ENCODE measurements around the gene VPS26C. TPM values are rescaled to one million over a fixed set of nuclear protein-coding genes. Genes with fewer than 3 reads are reported as not detected.

Gene VPS26C
- total RNA-seq, 1 experiment from 2014 or later: 36.2 TPM

- H3K36me3 ChIP-seq: 0 out of 2 replicates have a peak, but pooled peaks cover 2% of the 10 kb centered on the region
- no peak overlapping the region for H3K27ac ChIP-seq
- no peaks in the 10 kb centered on the region for H3K4me1 ChIP-seq
- no peaks in the 10 kb centered on the region for H3K9me3 ChIP-seq (replicated peaks)
- no peak overlapping the region for H3K4me3 ChIP-seq
- no peaks in the 10 kb centered on the region for H3K27me3 ChIP-seq
- DNase-seq: no peak
Observed at GRCh38 chr21:37251294-37251634, 15.9 kb downstream of the VPS26C start.

DNA sequence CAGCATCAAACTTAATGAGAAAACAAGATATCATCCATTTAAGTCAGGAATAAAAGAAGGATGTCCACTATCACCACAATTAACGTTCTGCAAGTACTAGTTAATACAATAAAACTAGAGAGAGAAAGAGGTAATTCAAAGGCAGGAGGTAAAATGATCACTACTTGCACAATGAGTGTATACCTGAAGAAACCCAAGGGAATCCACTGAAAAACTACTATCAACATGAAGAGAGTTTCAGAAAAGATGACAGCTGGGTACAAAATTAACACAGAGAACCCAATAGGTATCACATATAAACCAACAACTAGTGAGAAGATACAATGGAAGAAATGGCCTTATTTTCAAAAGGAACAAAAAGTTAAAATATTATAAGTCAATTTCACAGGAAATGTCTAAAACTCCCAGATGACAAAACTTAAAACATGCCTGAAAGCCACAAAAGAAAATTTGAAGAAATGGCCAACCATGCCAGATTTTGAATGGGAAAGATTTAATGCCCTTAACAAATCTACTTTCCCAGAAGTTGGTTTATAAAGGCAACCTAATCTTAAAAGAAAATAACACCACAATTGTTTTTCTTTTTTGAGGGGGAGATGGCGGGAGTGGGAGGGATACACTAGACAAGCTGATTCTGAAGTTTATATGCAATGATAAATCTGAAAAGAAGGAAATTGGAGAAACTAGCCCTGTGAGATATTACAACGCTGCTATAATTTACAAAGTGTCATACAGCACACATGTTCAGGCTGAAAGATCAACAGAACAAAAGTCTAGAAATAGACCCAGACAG lies 17.8 kb downstream of the VPS26C start:
- DNase-seq: no peak
- no peaks in the 10 kb centered on the region for H3K4me1 ChIP-seq

GRCh38 chr21:37248298-37248697 lies 18.8 kb downstream of the VPS26C start:
- Histone ChIP-seq H3K4me3 (no peak overlapping the region), H3K27me3 (no peaks in the 10 kb centered on the region), H3K27ac (no peak overlapping the region), H3K9me3 (replicated peaks) (no peaks in the 10 kb centered on the region), H3K36me3 (0 out of 2 replicates have a peak, but pooled peaks cover 2% of the 10 kb centered on the region), H3K4me1 (no peaks in the 10 kb centered on the region)
- DNase-seq: no peak

More for the DNA sequence above, 17.8 kb downstream of the VPS26C start:
- Histone ChIP-seq H3K9me3 (replicated peaks) (no peaks in the 10 kb centered on the region), H3K4me3 (no peak overlapping the region), H3K27ac (no peak overlapping the region), H3K36me3 (0 out of 2 replicates have a peak, but pooled peaks cover 2% of the 10 kb centered on the region), H3K27me3 (no peaks in the 10 kb centered on the region)

GRCh38 chr21:37245151-37245550 lies 22.0 kb downstream of the VPS26C start:
- Histone ChIP-seq H3K36me3 (0 out of 2 replicates have a peak, but pooled peaks cover 2% of the 10 kb centered on the region), H3K9me3 (replicated peaks) (no peaks in the 10 kb centered on the region), H3K27ac (no peak overlapping the region), H3K4me1 (no peaks in the 10 kb centered on the region), H3K4me3 (no peak overlapping the region), H3K27me3 (no peaks in the 10 kb centered on the region)
- no peak for DNase-seq

- Histone ChIP-seq H3K4me1 (no peaks in the 10 kb centered on the region), H3K9me3 (replicated peaks) (no peaks in the 10 kb centered on the region), H3K27me3 (no peaks in the 10 kb centered on the region), H3K36me3 (0 out of 2 replicates have a peak, but pooled peaks cover 5% of the 10 kb centered on the region), H3K27ac (no peak overlapping the region), H3K4me3 (no peak overlapping the region)
- no peak for DNase-seq
Observed at GRCh38 chr21:37244501-37245095, 22.5 kb downstream of the VPS26C start.

- no peak overlapping the region for H3K27ac ChIP-seq
- 0 out of 2 replicates have a peak, but pooled peaks cover 5% of the 10 kb centered on the region for H3K36me3 ChIP-seq
- no peaks in the 10 kb centered on the region for H3K27me3 ChIP-seq
- H3K9me3 ChIP-seq (replicated peaks): no peaks in the 10 kb centered on the region
- H3K4me3 ChIP-seq: no peak overlapping the region
- no peak for DNase-seq
- no peaks in the 10 kb centered on the region for H3K4me1 ChIP-seq
Observed at GRCh38 chr21:37243961-37244360, 23.2 kb downstream of the VPS26C start.

DNA sequence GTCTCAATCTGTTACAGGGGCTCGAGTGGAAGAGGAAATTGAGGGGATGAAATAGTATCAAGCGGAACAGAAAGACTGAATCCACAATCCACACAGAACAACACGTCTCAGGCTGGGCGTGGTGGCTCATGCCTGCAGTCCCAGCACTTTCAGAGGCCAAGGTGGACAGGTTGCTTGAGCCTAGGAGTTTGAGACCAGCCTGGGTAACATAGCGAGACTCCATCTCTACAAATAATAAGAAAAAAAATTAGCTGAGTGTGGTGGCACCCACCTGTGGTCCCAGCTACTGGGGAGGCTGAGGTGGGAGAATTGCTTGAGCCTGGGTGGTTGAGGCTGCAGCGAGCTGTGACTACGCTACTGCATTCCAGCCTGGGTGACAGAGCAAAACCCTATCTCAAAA lies 25.7 kb downstream of the VPS26C start:
- DNase-seq: no peak
- H3K4me1 ChIP-seq: no peaks in the 10 kb centered on the region
- no peak overlapping the region for H3K27ac ChIP-seq
- peaks cover 16% of the 10 kb centered on the region; the same call in 1 of the 2 replicates for H3K36me3 ChIP-seq
- H3K9me3 ChIP-seq (replicated peaks): no peaks in the 10 kb centered on the region
- no peak overlapping the region for H3K4me3 ChIP-seq
- no peaks in the 10 kb centered on the region for H3K27me3 ChIP-seq

GRCh38 chr21:37240978-37241377 lies 26.2 kb downstream of the VPS26C start:
- Histone ChIP-seq H3K9me3 (replicated peaks) (no peaks in the 10 kb centered on the region), H3K27ac (no peak overlapping the region), H3K36me3 (peaks cover 15% of the 10 kb centered on the region; the same call in 1 of the 2 replicates), H3K4me3 (no peak overlapping the region), H3K4me1 (no peaks in the 10 kb centered on the region), H3K27me3 (no peaks in the 10 kb centered on the region)
- no peak for DNase-seq

DNA sequence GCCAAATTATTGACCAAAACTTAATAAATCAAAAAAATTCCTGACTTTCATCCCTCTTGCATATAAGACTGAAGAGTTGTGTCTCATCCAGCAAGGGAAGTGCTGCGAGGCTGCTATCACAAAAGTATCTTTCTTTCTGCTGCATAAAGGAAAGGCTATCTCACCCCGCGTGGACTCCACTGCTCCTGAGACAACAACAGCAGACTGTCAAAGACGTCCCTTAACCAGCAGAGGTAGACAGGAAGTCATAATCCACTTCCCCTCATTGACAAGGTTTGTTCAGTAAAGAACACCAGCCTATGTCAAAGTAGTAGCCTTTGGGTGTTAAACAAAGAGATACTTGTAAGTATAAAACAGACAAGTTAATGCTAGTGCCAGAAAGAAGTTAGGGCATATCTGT lies 29.4 kb downstream of the VPS26C start:
- no peak for DNase-seq
- Histone ChIP-seq H3K27ac (no peak overlapping the region), H3K36me3 (peaks cover 19% of the 10 kb centered on the region), H3K9me3 (replicated peaks) (no peaks in the 10 kb centered on the region), H3K4me3 (no peak overlapping the region), H3K4me1 (no peaks in the 10 kb centered on the region), H3K27me3 (no peaks in the 10 kb centered on the region)

DNA sequence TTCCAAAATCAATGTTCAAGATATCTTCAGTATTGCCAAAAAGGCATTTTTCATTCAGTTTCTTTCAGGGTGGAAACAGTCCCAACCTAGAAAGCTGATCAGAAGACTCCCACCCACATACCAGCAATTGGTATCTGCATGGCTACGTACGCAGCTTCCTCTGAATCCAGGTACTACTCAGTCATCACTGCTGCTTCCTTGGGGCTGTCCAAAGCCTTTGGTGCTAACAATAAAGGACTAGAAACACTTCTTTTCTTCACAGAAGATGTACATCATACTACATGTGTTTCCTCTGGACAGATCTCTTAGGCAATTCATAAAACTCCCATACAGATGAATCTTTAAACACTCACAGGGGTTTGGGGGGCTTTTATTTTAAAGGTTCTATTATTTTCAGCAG lies 29.8 kb downstream of the VPS26C start:
- no peak overlapping the region for H3K4me3 ChIP-seq
- no peaks in the 10 kb centered on the region for H3K9me3 ChIP-seq (replicated peaks)
- H3K27me3 ChIP-seq: no peaks in the 10 kb centered on the region
- no peak for DNase-seq
- H3K36me3 ChIP-seq: peaks cover 21% of the 10 kb centered on the region
- no peak overlapping the region for H3K27ac ChIP-seq
- H3K4me1 ChIP-seq: no peaks in the 10 kb centered on the region

DNA sequence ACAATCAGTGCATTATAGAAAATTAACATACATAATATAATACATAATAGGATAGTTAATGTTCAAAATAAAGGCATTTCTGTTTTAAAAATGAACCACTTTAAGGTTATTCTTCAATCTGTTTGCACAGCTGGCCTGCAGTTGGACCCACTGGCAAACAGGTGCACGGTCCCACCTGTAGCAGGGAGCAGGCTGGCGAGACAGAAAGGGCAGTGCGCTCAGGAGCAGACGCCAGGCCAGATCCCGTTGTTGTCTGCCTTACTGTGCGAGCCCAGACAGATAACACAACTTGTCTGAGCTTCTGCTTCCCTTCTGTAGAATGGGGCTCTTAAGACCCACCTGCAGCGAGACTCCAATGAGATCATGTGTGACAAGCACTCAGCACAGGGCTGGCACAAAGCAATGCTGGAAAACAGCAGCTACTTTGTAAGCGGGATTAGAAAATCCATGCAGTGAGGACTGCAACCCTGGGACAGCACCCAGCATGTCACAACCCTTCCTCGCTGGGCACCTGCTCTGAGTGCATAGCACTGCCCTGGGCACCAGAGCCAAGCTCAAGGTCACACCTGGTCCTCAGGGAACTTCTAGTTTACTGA lies 33.5 kb downstream of the VPS26C start:
- no peaks in the 10 kb centered on the region for H3K4me1 ChIP-seq
- H3K27ac ChIP-seq: no peak overlapping the region
- peaks cover 30% of the 10 kb centered on the region for H3K36me3 ChIP-seq
- no peak for DNase-seq
- no peaks in the 10 kb centered on the region for H3K27me3 ChIP-seq
- H3K9me3 ChIP-seq (replicated peaks): no peaks in the 10 kb centered on the region
- H3K4me3 ChIP-seq: no peak overlapping the region

DNA sequence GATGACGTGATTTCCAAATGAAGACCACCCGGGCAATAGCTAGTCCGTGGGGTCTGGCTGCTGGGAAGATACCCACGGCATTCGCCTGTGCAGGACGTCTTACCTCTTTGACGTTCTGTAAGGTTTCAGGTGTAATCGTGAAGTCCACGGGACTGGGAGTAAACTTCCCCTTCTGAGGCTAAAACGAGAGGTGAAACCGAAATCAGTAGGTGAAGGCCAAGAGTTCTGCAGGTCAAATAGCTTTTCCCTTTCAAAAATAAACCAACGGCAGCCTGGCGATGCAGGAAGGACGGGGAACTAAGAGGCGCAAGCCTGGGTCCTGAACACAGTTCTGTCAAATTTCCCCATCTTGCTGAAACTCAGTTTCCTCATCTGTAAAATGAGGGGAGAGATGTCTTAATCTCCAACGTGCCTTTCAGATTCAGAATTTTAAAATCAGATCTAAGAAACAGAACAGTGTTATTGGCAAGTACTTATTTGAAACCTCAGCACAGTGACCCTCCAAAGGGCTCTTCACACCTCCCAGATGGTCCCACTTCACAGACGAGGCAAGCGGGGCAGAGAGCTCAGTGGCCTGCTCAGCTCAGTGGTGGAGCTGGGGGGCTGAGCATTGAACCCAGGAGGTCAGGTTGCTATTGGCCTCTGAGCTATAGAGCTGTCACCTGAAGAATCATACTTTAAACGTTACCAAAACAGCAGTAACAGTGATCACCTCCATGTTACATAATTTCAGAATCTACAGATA lies 34.7 kb downstream of the VPS26C start:
- peaks cover 27% of the 10 kb centered on the region for H3K36me3 ChIP-seq

DNA sequence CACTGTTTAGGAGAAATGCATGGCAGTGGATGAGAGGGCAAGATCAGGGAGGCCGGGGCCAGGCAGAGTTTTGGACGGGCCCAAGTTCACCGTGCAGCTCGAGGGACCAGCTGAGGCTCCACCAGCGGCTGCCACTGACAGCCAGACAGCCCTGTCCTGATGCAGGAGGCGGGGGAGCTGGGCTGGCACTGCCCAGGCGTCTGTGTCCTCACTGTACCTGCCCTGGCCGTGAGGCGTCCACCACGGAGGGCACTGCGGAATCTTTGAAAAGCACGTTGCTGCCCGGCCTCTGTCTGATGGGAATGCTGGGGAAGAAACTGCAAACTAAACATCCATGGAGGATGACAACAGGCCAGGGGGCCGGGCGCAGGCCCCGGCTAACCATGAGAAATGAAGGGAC lies 35.5 kb downstream of the VPS26C start:
- Histone ChIP-seq H3K4me1 (no peaks in the 10 kb centered on the region), H3K27ac (no peak overlapping the region), H3K4me3 (no peak overlapping the region), H3K9me3 (replicated peaks) (no peaks in the 10 kb centered on the region), H3K36me3 (peaks cover 28% of the 10 kb centered on the region), H3K27me3 (no peaks in the 10 kb centered on the region)
- no peak for DNase-seq

More for the DNA sequence above, 34.7 kb downstream of the VPS26C start:
- Histone ChIP-seq H3K27ac (no peak overlapping the region), H3K4me1 (no peaks in the 10 kb centered on the region), H3K4me3 (no peak overlapping the region), H3K9me3 (replicated peaks) (no peaks in the 10 kb centered on the region), H3K27me3 (no peaks in the 10 kb centered on the region)
- DNase-seq: no peak

- H3K9me3 ChIP-seq (replicated peaks): no peaks in the 10 kb centered on the region
- no peak overlapping the region for H3K27ac ChIP-seq
- DNase-seq: no peak
- H3K4me1 ChIP-seq: no peaks in the 10 kb centered on the region
- H3K4me3 ChIP-seq: no peak overlapping the region
- H3K36me3 ChIP-seq: peaks cover 31% of the 10 kb centered on the region
- H3K27me3 ChIP-seq: no peaks in the 10 kb centered on the region
Observed at GRCh38 chr21:37231249-37231645, 35.9 kb downstream of the VPS26C start.

Measured in SJCRH30 (cell line).